Fibroblast of the conjunctiva (primary cell): ENCODE results near the gene HSPB1.
A peak's percentile ranks its signal among the peaks of the same experiment; 100 is the strongest.
"Not testable (repeated sequence)": the region's sequence is repeated elsewhere in the genome, so short reads cannot be mapped to it uniquely, and the experiment has no call there.

Source experiments
- DNase-seq: peaks from one replicate; pipeline ENCODE4 v3.0.0-alpha.2; 2010; ENCODE audit warnings: low read depth

Gene HSPB1

DNA sequence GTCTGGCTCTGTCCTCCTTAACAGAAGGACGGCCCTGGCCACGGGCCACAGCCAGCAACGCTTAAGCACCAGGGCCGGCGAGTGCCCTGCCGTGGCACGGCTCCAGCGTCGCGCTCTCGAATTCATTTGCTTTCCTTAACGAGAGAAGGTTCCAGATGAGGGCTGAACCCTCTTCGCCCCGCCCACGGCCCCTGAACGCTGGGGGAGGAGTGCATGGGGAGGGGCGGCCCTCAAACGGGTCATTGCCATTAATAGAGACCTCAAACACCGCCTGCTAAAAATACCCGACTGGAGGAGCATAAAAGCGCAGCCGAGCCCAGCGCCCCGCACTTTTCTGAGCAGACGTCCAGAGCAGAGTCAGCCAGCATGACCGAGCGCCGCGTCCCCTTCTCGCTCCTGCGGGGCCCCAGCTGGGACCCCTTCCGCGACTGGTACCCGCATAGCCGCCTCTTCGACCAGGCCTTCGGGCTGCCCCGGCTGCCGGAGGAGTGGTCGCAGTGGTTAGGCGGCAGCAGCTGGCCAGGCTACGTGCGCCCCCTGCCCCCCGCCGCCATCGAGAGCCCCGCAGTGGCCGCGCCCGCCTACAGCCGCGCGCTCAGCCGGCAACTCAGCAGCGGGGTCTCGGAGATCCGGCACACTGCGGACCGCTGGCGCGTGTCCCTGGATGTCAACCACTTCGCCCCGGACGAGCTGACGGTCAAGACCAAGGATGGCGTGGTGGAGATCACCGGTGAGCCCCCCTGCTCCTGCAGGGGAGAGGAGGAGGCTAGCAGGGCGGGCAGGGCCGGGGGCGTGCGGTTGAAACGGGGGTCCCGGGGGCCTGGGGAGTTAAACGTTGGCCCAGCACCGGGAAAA, at the start of gene HSPB1:
Gene HSPB1 (plus strand): TSS at position 327 of the 855 bp plus-strand sequence. CDS start 40 bp downstream, at position 367.
- DNase-seq, result peak; percentile 84

DNA sequence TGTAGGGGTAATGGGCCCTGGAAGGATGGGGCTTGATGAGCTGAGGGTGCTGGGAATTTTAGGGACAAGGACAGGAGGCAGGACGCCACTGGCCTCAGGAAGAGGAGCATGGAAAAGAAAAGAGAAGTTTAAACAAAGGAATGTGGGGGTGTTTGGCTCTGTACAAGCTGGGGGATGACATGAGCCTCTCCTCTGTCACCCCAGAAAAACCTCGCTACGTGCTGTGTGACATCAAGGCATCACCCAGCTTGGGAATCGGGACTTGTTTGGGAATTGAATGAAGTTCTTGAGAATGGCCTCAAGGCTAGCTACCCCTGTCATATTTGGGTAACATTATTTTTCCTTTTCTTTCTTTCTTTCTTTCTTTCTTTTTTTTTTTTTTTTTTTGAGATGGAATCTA, 47.7 kb upstream of the HSPB1 start:
- DNase-seq, result no peak

DNA sequence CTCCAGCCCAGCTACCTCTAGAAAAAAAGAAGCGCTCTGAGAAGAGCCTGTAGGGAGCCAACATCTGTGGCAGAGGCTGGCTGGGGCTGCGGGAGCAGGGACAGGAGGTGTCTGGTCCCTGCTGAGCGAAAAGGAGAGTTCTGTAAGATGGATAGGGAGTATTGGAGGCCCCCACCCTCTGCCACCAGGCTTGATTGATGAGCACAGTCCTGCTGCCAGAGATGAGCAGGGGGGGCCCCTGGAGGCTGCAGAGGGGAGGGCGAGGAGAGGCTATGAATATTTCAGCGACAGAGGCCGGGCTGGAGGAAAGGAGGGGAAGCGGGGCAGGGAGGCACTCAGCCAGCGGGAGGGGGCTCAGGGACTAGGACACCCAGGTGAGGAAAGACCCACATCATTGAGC, 44.5 kb upstream of the HSPB1 start:
- DNase-seq, result no peak

DNA sequence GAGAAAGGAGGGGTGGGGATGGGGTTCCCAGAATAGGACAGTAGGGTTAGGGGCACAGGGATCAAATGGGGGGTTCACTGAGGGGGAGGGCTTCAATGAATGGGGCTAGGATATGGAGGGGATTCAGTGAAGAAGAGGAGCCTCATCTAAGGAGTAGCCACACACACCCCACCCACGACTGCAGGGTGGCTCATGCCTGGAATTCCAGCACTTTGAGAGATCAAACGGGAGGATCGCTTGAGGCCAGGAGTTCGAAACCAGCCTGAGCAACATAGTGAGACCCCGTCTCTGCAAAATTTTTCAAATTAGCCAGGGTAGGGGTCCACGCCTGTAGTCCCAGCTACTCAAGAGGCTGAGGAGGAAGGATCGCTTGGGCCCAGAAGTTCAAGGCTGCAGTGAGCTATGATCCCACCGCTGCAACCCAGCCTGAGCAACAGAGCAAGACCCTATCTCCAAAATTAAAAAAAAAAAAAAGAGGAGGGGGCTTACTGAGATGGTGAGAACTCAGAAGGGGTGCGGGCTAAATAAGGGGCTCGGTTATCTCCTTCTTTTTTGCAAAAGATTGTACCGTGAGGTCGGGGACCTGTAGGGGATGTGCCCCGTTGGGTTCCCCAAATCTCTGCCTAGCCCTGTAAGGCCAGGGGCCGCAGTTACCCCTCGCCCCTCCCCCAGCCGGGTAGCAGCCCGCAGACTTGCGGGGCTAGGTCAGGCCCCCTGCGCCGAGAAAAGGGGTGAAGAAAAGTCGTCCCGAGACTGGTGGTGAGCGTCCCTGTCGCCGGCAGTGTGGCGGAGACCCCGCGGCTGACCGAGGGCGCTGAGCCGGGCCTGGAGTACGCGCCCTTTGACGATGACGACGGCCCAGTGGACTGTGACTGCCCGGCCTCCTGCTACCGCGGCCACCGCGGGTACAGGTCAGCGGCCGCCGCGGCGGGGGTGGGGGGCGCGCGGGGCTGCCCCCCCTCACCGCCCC, 43.1 kb upstream of the HSPB1 start:
- no peak for DNase-seq

DNA sequence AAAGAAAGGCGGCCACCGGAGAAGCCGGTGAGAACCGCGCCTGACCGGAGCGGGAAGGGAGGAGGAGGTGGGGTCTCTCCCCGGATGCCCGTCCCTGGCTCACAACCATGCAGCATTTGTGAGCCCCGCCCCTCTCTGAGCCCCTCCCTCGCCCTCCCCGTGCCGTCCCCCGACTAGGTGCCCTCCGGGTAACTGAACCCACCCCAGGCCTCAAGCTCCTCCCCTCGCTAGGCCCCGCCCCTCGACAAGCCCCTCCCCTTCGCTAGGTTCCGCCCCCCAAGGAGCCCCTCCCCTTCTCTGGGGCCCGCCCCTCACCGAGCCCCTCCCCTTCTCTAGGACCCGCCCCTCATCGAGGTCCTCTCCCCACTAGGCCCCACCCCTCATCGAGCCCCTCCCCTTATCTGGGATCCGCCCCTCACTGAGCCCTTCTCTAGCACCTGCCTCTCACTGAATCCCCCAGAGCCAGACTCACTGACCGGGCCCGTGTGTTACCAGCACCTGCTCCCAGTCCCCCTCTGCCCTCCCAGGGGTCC, 42.2 kb upstream of the HSPB1 start:
- no peak for DNase-seq

DNA sequence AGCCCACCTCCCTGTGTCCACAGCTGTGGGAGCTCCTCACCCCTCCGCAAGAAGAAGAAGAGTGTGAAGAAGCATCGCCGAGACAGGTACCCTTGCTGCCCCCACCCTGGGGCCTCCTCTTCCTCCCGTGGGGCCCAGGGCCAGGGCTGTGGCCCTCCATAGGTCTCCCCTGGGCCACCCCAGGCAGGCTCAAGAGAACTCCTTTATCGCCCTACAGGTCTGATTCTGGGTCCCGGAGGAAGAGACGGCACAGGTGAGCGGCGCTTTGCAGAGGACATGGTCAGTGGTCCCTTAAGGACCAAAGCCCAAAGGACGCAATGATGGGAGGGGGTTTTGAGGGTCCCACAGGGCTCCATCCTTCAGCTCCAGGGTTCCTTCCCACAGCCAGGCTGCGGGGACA, 41.1 kb upstream of the HSPB1 start:
- no peak for DNase-seq

DNA sequence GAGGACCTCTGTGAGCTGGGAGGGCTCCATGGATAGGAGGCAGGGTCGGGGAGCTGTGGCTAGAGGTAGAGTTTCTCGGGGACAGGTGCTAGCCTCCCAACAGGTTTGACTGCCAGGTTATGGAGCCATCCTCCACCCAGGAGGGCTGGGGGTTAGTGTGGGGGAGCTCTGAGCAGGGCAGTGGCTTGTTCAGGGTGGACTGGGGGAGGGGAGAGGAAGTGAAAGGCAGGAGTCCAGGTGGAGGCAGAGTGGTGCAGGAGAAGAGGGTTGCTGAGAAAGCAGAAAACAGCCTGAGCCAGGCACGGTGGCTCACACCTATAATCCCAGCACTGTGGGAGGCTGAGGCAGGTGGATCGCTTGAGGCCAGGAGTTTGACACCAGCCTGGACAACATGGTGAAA, 40.5 kb upstream of the HSPB1 start:
- DNase-seq, result no peak

DNA sequence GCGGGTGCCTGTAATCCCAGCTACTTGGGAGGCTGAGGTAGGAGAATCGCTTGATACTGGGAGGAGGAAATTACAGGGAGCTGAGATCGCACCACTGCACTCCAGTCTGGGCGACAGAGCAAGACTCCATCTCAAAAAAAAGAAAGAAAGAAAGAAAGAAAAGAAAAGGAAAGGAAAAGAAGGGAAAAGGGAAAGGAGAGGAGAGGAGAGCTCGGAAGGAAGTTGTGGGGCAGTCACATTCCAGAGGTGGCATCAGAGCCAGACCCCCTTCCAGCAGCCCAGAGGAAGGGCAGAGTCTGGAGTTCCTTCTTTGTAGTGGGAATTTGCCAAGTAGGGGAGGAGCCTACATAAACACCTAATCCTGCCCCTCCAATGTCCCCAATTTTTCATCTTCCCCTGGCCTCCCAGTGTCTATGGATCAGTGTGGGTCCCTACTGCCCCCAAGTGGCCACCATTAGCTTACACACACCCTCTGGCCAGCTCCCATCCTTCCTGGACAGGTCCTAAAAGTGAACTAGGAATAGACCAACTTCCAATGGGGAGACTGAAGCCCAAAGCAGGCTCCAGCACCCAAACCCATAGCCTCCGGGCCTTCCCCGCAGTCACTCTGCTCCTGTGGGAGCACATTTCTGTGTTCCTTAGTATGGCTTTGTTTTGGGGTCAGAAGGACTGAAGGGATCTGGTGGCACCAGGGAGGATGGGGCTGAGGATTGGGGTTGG, 39.6 kb upstream of the HSPB1 start:
- peak; percentile 43 for DNase-seq

DNA sequence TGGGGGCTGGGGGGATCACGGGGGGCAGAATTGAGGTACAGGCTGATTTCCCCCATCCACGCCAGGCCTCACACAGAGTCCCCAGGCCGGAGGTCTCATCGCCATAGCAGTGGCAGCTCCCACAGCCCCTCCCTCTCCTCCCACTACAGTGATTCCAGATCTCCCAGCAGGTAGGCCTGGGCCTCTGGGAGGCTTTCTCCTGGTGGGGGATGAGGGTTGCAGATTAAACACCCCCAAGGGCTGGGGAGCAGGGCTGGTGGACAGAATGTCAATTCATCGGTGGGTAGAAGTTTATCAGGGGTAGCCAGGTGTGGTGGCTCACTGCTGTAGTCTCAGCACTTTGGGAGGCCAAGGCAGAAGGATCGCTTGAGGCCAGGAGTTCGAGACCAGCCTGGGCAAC, 37.2 kb upstream of the HSPB1 start:
- no peak for DNase-seq

DNA sequence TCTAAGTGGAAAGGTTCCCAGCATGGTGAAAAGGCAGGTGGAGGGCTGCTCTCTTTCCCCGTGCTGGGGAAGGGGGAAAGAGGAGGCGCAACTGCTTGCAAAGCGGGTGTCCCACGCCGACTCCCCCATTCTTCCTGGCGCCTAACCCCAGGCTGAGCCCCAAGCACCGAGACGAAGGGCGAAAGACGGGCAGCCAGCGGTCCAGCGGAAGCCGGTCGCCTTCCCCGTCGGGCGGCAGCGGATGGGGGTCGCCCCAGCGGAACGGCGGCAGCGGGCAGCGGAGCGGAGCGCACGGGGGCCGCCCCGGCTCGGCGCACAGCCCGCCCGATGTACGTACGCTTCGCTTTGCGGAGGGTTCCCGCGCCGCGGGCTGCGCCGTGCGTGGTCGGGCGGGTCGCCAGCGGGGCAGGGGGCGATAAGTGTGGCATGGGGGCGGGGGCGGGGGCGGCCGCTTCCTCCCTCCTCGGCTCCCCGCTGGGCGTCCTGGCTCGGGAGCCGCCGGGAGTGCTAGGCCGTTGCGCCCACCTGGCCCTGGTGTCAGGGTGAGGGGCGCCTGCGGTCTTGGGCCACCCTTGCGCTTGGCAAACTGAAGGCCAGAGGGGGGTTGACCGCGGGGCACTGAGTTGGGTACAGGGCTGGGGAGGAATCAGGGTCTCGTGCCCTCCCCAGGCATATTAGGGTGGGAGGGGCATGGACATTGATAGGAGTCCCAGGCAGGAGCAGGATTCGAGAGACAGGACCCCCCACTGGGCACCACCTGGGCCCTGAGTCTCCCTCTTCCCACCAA, 35.2 kb upstream of the HSPB1 start:
- DNase-seq, result no peak

DNA sequence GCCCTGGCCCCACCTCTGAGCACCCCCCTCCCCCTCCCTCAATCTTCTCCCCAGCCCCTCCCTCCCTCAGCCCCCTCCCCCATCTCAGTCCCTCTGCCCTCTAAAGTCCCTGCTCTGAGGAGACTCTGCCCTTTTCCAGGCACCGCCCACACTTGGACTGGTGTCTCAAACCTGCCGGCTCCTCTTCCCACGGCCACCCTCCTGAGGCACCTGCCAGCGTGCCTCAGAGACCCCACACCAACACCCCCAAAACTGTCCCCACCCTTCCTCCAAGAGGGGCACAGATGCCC, 34.6 kb upstream of the HSPB1 start:
- DNase-seq, result no peak

DNA sequence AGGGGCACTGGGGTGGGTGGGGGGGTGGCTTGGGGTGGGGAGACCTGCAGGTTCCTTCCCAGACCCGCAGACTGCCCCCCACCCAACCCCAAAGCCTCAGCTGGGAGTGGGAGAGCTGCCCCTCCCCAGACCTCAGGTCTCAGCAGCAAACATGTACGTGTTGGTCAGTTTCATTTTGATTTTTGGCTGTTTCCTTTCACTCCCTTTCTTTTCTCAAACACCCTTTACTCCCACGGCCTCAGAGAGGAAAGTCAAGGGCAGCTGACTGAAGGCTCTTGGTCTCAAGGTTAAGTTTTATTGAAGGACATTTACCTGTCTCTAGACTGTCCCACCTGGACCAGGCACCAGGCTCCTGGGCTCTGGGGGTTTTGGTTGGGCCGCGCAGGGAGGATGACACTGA, 34.1 kb upstream of the HSPB1 start:
- no peak for DNase-seq

DNA sequence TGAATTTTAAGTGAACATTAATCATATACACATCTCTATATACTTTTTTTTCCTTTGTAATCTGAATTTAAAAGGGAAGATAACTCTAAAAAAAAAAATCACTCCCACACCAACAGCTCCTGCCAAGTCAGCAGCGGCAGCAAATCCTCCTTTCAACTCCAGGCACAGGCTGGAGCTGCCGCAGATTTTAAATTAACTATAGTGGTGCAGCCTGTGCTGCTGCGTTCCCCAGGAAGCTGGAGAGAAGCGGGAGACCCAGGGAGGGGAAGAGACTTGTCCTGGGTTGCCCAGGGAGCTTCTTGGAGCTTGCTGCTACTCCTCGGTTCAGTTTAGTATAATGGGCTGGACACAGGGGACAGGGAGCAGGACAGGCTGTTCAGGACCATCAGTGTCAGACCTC, 32.6 kb upstream of the HSPB1 start:
- no peak for DNase-seq

DNA sequence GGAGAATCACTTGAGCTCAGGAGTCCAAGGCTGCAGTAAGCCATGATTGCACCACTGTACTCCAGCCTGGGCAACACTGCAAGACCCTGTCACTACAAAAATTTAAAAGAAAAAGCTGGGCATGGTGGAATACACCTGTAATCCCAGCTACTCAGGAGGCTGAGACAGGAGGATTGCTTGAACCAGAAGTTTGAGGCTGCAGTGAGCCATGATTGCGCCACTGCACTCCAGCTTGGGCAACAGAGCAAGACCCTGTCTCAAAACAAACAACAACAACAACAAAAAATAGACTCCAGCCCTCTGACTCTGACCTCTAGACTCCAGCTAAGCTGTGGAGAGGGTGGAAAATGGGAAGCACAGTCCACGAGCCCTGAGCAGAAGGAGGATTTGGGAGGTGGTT, 31.1 kb upstream of the HSPB1 start:
- DNase-seq, result not testable (repeated sequence)

DNA sequence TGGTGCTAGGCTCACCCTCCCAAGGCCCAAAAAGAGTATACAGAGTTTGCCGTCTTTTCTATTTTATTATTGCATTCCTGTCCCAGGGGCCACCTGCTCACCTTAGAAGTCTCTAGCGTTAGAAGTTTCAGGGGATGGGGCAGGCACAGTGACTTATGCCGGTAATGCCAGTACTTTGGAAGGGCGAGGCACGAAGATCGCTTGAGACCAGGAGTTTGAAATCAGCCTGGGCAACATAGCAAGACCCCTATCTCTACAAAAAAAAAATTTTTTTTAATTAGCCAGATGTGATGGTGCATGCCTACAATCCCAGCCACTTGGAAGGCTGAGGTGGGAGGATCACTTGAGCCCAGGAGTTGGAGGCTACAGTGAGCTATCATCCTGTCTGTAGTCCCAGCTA, 30.3 kb upstream of the HSPB1 start:
- no peak for DNase-seq

DNA sequence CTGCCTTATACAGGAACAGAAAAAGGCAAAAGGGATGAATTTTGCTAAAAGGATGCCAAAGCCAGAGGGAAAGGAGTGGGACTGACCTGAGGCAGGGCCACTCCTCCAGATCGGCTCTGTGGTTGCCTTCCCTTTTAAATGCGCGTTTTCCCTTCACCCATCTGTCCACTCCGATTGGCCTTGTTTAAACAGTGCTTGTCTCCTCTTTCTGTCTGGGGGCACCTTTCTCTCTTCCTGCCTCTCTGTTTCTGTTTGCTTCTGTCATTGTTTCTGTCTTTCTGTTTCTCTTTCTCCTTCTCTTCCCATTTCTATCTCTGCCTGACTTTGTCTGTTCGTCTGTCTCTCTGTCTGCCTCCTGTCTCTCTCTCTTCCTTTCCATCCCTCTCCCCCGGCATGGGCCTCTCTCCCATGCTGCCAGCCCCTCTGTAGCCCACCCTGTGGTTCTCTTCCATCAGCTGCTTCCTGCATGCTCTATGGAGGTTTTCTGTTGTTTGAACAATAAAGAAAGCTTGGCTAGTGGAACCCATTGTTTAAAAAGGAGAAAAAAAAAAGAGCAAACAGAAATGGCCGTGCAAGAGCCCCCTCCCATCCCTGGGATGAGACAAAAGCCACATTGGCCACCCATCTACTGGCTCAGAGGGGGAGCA, 29.5 kb upstream of the HSPB1 start:
- DNase-seq, result no peak

DNA sequence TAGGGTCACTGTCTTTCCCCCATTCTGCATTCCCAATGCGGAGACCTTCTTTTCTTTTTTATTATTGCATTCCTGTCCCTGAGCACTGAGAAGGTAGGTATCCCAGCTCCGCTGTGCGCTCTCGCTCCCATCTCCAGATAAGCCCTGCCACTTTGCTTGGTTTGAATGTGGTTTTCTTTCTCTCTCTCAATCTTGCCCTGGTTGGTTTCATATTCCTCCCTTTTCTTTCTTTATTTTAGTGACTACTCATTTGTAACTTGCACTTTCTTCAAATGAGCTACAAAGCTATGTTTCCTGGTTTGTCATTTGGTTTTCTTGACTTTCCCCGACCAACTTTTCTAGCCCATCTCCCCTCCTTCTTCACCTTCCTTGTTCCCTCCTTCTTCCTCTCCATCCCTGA, 29.0 kb upstream of the HSPB1 start:
- DNase-seq, result no peak

DNA sequence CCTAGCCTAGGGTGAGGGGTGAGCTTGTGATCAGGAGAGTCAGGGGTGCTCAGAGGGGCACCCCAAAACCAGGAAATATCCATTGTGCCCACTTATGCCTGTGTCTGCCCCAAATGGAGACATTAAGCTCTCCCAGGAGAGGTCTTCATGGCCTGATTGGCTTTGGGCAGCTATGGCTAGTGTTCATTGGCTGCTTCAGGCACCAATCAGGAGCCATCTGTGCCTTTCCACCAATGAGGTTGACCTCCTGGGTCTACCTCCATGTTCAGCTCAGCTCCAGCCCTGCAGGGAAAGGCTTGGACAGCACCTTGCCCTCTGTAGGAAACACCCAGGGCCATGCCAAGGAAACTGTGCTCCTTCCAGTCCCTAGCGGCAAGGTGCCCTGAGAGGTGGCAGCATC, 23.9 kb upstream of the HSPB1 start:
- no peak for DNase-seq

DNA sequence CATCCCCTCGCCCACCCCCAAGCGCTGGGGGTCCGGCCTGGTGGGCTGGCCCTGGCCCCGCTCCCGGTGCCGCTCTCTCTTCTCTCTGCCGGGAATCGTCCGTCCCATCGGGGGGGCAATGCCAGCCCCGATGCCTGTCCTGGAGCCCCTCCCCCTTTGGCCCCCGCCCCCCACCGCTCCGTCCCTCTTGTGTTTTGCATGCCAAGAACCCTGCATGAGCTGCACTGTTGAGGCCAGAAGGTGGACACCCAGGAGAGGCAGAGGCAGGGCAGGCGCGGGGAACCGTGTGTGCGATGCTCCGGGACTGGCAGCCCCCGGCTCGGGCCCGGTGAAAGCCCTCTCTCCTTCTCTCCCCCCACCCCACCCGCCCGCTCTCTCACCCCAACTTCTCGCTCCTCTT, 22.1 kb upstream of the HSPB1 start:
- DNase-seq, result no peak

DNA sequence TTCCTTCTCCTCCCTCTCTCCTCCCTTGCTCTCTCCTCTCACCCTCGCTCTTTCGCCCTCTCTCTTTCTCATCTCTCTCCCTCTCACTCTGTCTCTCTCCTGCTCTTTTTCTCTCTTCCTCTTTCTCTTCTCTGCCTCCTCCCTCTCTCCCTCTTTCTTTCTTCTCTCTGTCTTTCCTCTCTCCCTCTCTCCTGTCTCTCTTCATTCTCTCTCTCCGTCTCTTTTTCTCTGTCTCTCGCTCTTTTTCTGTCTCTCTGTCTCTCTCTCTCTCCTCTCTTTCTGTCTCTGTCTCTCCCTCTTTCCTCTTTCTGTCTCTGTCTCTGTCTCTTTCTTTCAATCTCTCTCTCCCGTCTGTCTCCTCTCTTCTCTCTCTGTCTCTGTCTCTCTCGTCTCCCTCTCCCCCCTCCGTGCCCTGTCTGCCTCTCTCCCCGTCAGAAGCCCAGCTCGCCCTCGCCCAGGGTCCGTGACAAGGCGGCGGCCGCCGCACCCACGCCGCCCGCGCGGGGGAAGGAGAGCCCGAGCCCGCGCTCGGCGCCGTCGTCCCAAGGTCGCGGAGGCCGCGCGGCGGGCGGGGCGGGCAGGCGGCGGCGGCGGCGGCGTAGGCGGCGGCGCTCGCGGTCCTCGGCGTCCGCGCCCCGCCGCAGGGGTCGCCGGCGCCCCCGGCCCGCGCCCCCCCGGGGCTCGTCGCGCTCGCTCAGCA, 21.3 kb upstream of the HSPB1 start:
- no peak for DNase-seq
